H1 (cell line): Measurements from ENCODE around the gene ZNF423. TPM values are rescaled to one million over a fixed set of nuclear protein-coding genes. Genes with fewer than 3 reads are reported as not detected.

Experiments
- CTCF ChIA-PET: fragments of 300-600 bp; sonication (Branson Sonifier 250); formaldehyde crosslinking; loops from one replicate; lab custom pipeline; 2021; ENCODE audit not compliant: partially characterized antibody; lab: Charles Lee
- POLR2A ChIA-PET: fragments of 300-600 bp; sonication (Branson Sonifier 250); formaldehyde crosslinking; loops from one replicate; lab custom pipeline; 2021; ENCODE audit warnings: inconsistent platforms; ENCODE audit not compliant: partially characterized antibody; lab: Charles Lee
- DNase-seq, 2 experiments: peaks; one replicate each; pipeline versions ENCODE4 v3.0.0 to v3.0.0-alpha.2; 2010 to 2022; ENCODE audit warnings: low spot score in 2 of 2, low read depth in 1 of 2, mixed read lengths in 1 of 2
- FAIRE-seq: peaks from 2 replicates; lab custom pipeline; 2011; peaks lifted over from hg19 to GRCh38; lab: Jason Lieb, UNC
- H2AFZ ChIP-seq: 2 replicates; pipeline ENCODE4 v1.8.1; 2012; ENCODE audit warnings: low read length, inconsistent platforms
- H2AK5ac ChIP-seq: 2 replicates; pipeline ENCODE4 v1.6.1; 2013; ENCODE audit warnings: low read depth, low read length
- H2BK120ac ChIP-seq: replicated peaks from 2 replicates; pipeline ENCODE3; 2013; ENCODE audit warnings: low read depth, low read length, inconsistent platforms
- H2BK12ac ChIP-seq: 2 replicates; pipeline ENCODE4 v1.6.1; 2013; ENCODE audit warnings: low read depth, low read length
- H2BK15ac ChIP-seq: 2 replicates; pipeline ENCODE4 v1.6.1; 2013; ENCODE audit warnings: low read length
- H2BK20ac ChIP-seq: 2 replicates; pipeline ENCODE4 v1.6.1; 2013; ENCODE audit warnings: low read length
- H2BK5ac ChIP-seq: 2 replicates; pipeline ENCODE4 v1.6.1; 2013; ENCODE audit warnings: low read depth, low read length
- H3K14ac ChIP-seq: 2 replicates; pipeline ENCODE4 v1.6.1; 2013; ENCODE audit warnings: inconsistent platforms; ENCODE audit not compliant: insufficient read length
- H3K18ac ChIP-seq: 2 replicates; pipeline ENCODE4 v1.6.1; 2013; ENCODE audit warnings: low read length; ENCODE audit errors: extremely low read depth
- H3K23ac ChIP-seq: 2 replicates; pipeline ENCODE4 v1.6.1; 2013; ENCODE audit warnings: inconsistent platforms; ENCODE audit not compliant: insufficient read length
- H3K23me2 ChIP-seq: 2 replicates; pipeline ENCODE4 v1.6.1; 2013; ENCODE audit warnings: low read depth, low read length
- H3K27ac ChIP-seq: 2 replicates; pipeline ENCODE4 v1.6.1; 2011; ENCODE audit warnings: low read depth, low read length, inconsistent platforms
- H3K27me3 ChIP-seq, 4 experiments: replicated peaks in 1 of 4; 1 replicate in 1 of 4; 2 replicates in 3 of 4; pipeline versions ENCODE4 v1.6.1 to v1.8.1; 2011 to 2013; ENCODE audit warnings: low read length in 3 of 4, mild to moderate bottlenecking in 3 of 4, inconsistent platforms in 2 of 4, mixed read lengths in 2 of 4, moderate library complexity in 1 of 4; ENCODE audit not compliant: control insufficient read depth in 3 of 4, insufficient read depth in 3 of 4; ENCODE audit errors: extremely low read depth in 1 of 4
- H3K36me3 ChIP-seq, 4 experiments: 2 replicates each; pipeline versions ENCODE4 v1.6.1 to v1.8.1; 2011 to 2013; ENCODE audit warnings: mild to moderate bottlenecking in 4 of 4, low read length in 3 of 4, moderate library complexity in 2 of 4, control low read depth in 1 of 4, inconsistent platforms in 1 of 4; ENCODE audit not compliant: insufficient read depth in 4 of 4, control insufficient read depth in 2 of 4
- H3K4ac ChIP-seq: replicated peaks from 2 replicates; pipeline ENCODE3; 2013; ENCODE audit warnings: low read length, low read depth, mixed read lengths, inconsistent platforms; ENCODE audit not compliant: insufficient read length
- H3K4me1 ChIP-seq, 4 experiments: replicated peaks in 1 of 4; 1 replicate in 1 of 4; 2 replicates in 3 of 4; pipeline versions ENCODE4 v1.6.1 to v1.8.1; 2011 to 2013; ENCODE audit warnings: low read length in 3 of 4, inconsistent platforms in 2 of 4, mixed read lengths in 1 of 4; ENCODE audit not compliant: insufficient read depth in 4 of 4, control insufficient read depth in 3 of 4
- H3K4me2 ChIP-seq, 2 experiments: 2 replicates each; pipeline versions ENCODE4 v1.6.1 to v1.8.1; 2011 to 2013; ENCODE audit warnings: low read depth in 2 of 2, low read length in 2 of 2, control low read depth in 1 of 2, inconsistent platforms in 1 of 2, mild to moderate bottlenecking in 1 of 2; ENCODE audit not compliant: insufficient read depth in 1 of 2
- H3K4me3 ChIP-seq, 4 experiments: fragments of 200-600, 300-600 bp in 1 of 4; sonication (generic), shearing (Covaris generic), sonication (Bioruptor Twin) in 1 of 4; 2 replicates each; pipeline versions ENCODE4 v1.5.1 to v1.8.1; 2011 to 2016; ENCODE audit warnings: low read length in 4 of 4, low read depth in 3 of 4, control low read depth in 2 of 4, inconsistent platforms in 2 of 4, mild to moderate bottlenecking in 2 of 4, mixed read lengths in 1 of 4, moderate library complexity in 1 of 4; ENCODE audit not compliant: insufficient read depth in 2 of 4; ENCODE audit errors: extremely low read depth in 1 of 4
- H3K56ac ChIP-seq: replicated peaks from 2 replicates; pipeline ENCODE3; 2013; ENCODE audit warnings: low read depth, mild to moderate bottlenecking, mixed read lengths, low read length, inconsistent platforms; ENCODE audit not compliant: insufficient read length
- H3K79me1 ChIP-seq: 2 replicates; pipeline ENCODE4 v1.6.1; 2013; ENCODE audit warnings: low read depth, low read length, control low read depth
- H3K79me2 ChIP-seq, 2 experiments: 2 replicates each; pipeline versions ENCODE4 v1.6.1 to v1.8.1; 2012 to 2013; ENCODE audit warnings: low read length in 2 of 2, mild to moderate bottlenecking in 2 of 2, inconsistent platforms in 1 of 2; ENCODE audit not compliant: insufficient read depth in 2 of 2, control insufficient read depth in 1 of 2
- H3K9ac ChIP-seq, 4 experiments: replicated peaks in 1 of 4; 1 replicate in 1 of 4; 2 replicates in 3 of 4; pipeline versions ENCODE4 v1.6.1 to v1.8.1; 2011 to 2013; ENCODE audit warnings: low read depth in 3 of 4, low read length in 3 of 4, control low read depth in 2 of 4, mild to moderate bottlenecking in 2 of 4, moderate library complexity in 2 of 4, inconsistent platforms in 1 of 4; ENCODE audit errors: extremely low read depth in 1 of 4
- H3K9me3 ChIP-seq, 2 experiments: 2 replicates each; pipeline versions ENCODE4 v1.6.1 to v1.8.1; 2012 to 2013; ENCODE audit warnings: mild to moderate bottlenecking in 2 of 2, moderate library complexity in 2 of 2, control low read depth in 1 of 2, inconsistent platforms in 1 of 2, low read depth in 1 of 2, low read length in 1 of 2, mixed read lengths in 1 of 2; ENCODE audit not compliant: insufficient read depth in 2 of 2
- H4K20me1 ChIP-seq, 2 experiments: replicated peaks in 1 of 2; 2 replicates each; pipeline versions ENCODE3 to v1.8.1; 2011 to 2013; ENCODE audit warnings: inconsistent platforms in 2 of 2, low read length in 2 of 2, mild to moderate bottlenecking in 1 of 2; ENCODE audit not compliant: insufficient read depth in 2 of 2, control insufficient read depth in 1 of 2
- H4K5ac ChIP-seq: 2 replicates; pipeline ENCODE4 v1.6.1; 2013; ENCODE audit warnings: low read length, low read depth, mixed read lengths, inconsistent platforms; ENCODE audit not compliant: insufficient read length
- H4K8ac ChIP-seq: 2 replicates; pipeline ENCODE4 v1.8.0; 2013; ENCODE audit warnings: mild to moderate bottlenecking, moderate library complexity, low read length, inconsistent platforms; ENCODE audit not compliant: insufficient read depth; ENCODE audit errors: extremely low read depth
- H4K91ac ChIP-seq: replicated peaks from 2 replicates; pipeline ENCODE3; 2013; ENCODE audit warnings: low read length, mixed read lengths, inconsistent platforms; ENCODE audit not compliant: insufficient read length
- CHD2 ChIP-seq: IDR thresholded peaks from 2 replicates; pipeline ENCODE4 v1.6.1; 2012; ENCODE audit warnings: low read length, improper control_type of control experiment
- EGR1 ChIP-seq: IDR thresholded peaks from 2 replicates; pipeline ENCODE4 v1.6.1; 2011; ENCODE audit warnings: low read depth, low read length, borderline replicate concordance
- EZH2 ChIP-seq: fragments of 200-600 bp; sonication (generic); IDR thresholded peaks from 2 replicates; pipeline ENCODE4 v1.7.1; 2012; ENCODE audit warnings: low read depth, mild to moderate bottlenecking, moderate library complexity, low read length, inconsistent platforms; ENCODE audit not compliant: severe bottlenecking
- GABPA ChIP-seq: IDR thresholded peaks from 2 replicates; pipeline ENCODE4 v1.6.1; 2011; ENCODE audit warnings: mild to moderate bottlenecking, low read length, moderate library complexity, borderline replicate concordance; ENCODE audit not compliant: insufficient read depth
- KDM4A ChIP-seq: IDR thresholded peaks from one replicate; pipeline ENCODE4 v1.7.1; 2012; ENCODE audit warnings: low read depth, mild to moderate bottlenecking, moderate library complexity, low read length, inconsistent platforms; ENCODE audit not compliant: severe bottlenecking
- RFX5 ChIP-seq: IDR thresholded peaks from 2 replicates; pipeline ENCODE4 v1.6.1; 2011; ENCODE audit warnings: low read depth, low read length, improper control_type of control experiment, borderline replicate concordance
- SIRT6 ChIP-seq: IDR thresholded peaks from one replicate; pipeline ENCODE4 v1.7.1; 2012; ENCODE audit warnings: low read length, inconsistent platforms
- WGBS, 2 experiments: shearing (Covaris generic) in 1 of 2; methylation state at CpG; one replicate each; pipeline versions ENCODE4 v1.1.6 to v1.1.7; 2013 to 2015; ENCODE audit warnings: low lambda C conversion rate in 2 of 2, mixed read lengths in 2 of 2, inconsistent platforms in 1 of 2, low coverage in 1 of 2, missing lambda C conversion rate in 1 of 2; ENCODE audit not compliant: insufficient replicate concordance in 2 of 2, insufficient coverage in 1 of 2, insufficient read length in 1 of 2; ENCODE audit errors: extremely low coverage in 1 of 2, missing lambda C conversion rate in 1 of 2; 5-methylcytosine and 5-hydroxymethylcytosine counted together
- polyA plus RNA-seq, 7 experiments: library from polyadenylated mRNA; depleted of rRNA in 3 of 7; stranded (reverse) in 5 of 7; unstranded in 2 of 7; fragments of >200 nt in 5 of 7; fragments of 200-250 nt in 2 of 7; gene quantifications; 1 replicate in 5 of 7; 2 replicates in 1 of 7; 4 replicates in 1 of 7; pipeline versions ENCODE4 v1.2.1 to v1.2.3, GENCODE V29; 2011 to 2013; ENCODE audit warnings: missing spikeins in 2 of 7, mixed read lengths in 2 of 7
- total RNA-seq: library from RNA; stranded (reverse); fragmentation: NEBNext Ultra II Directional; extraction: Animal tissue kit (Norgen Biotek cat#: 25700); gene quantifications from 2 replicates; pipeline ENCODE4 v1.2.1, GENCODE V29; 2021
- TF ChIP-seq, protein P1 (sequence below): IDR thresholded peaks from 2 replicates; pipeline ENCODE4 v1.6.1; 2012; ENCODE audit warnings: inconsistent platforms

ZNF423 gene
- total and polyA plus RNA-seq, 2 of the 8 experiments (the other 6 are each of a cell fraction or from before 2014, with no cell fraction given), result 38.2 to 52.3 TPM

DNA sequence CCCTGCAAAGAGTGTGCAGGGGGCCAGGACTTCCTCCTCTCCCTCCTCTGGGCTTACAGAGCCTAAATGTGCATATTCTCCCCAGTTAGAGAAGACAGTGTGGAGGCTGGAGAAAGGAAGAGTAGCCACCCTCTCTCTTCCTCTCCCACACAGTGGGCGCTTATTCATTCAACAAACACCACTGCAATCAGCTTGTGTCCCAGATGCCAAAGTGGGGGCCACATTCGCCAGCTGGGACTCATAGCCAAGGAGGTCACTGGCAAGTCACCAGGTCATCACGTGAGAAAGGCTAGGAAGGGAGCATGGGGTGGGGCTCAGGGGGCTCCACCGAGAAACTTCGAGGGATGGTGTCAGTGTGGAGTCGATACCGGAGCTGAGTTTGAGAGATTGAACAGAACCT is 45.0 kb upstream of the ZNF423 start:
- Histone ChIP-seq H4K5ac (no peak overlapping the region), H3K4me3 (no peak overlapping the region), H3K79me2 (no peaks in the 10 kb centered on the region), H2AK5ac (no peak overlapping the region), H2BK12ac (no peak overlapping the region), H3K4me1 (no peaks in the 10 kb centered on the region), H2BK15ac (no peak overlapping the region), H3K18ac (no peak overlapping the region), H3K9ac (no peak overlapping the region), H2BK5ac (no peak overlapping the region), H4K20me1 (peaks cover 0 to 4% of the 10 kb centered on the region in 2 experiments), H3K23me2 (peaks cover 3% of the 10 kb centered on the region; the same call in 1 of the 2 replicates), H3K14ac (no peak overlapping the region), H2BK20ac (no peak overlapping the region), H3K79me1 (no peaks in the 10 kb centered on the region), H3K27ac (no peak overlapping the region), H3K56ac (no peak overlapping the region), H3K4ac (no peak overlapping the region), H3K4me2 (no peak overlapping the region), H3K36me3 (no peaks in the 10 kb centered on the region), H2AFZ (no peak overlapping the region), H3K23ac (no peak overlapping the region), H3K9me3 (no peaks in the 10 kb centered on the region), H2BK120ac (no peak overlapping the region), H4K8ac (no peak overlapping the region), H3K27me3 (no peaks in the 10 kb centered on the region), H4K91ac (no peak overlapping the region)
- WGBS, 2 experiments, result 87% methylated on average over 7 of the region's 7 CpGs; no CpG with 5 or more reads in 1 of the 2 experiments
- ChIA-PET POLR2A (no interaction called here), CTCF (interaction anchor here (0.7 to 6.9 kb wide), 8 partner anchors 11 to 435 kb away, joined by 3 to 64 read pairs (median 6); no protein-coding TSS in a partner anchor)
- DNase-seq (no peak), FAIRE-seq (no peak)
- no peak for TF ChIP-seq KDM4A
- no peak for TF ChIP-seq GABPA
- TF ChIP-seq CHD2, result no peak
- no peak for TF ChIP-seq EZH2
- no peak for TF ChIP-seq RFX5
- no peak for TF ChIP-seq EGR1
- TF ChIP-seq SIRT6, result no peak
- TF ChIP-seq, protein P1, sequence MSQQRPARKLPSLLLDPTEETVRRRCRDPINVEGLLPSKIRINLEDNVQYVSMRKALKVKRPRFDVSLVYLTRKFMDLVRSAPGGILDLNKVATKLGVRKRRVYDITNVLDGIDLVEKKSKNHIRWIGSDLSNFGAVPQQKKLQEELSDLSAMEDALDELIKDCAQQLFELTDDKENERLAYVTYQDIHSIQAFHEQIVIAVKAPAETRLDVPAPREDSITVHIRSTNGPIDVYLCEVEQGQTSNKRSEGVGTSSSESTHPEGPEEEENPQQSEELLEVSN, result no peak
